ENCODE data around the gene H1-8.

DNA sequence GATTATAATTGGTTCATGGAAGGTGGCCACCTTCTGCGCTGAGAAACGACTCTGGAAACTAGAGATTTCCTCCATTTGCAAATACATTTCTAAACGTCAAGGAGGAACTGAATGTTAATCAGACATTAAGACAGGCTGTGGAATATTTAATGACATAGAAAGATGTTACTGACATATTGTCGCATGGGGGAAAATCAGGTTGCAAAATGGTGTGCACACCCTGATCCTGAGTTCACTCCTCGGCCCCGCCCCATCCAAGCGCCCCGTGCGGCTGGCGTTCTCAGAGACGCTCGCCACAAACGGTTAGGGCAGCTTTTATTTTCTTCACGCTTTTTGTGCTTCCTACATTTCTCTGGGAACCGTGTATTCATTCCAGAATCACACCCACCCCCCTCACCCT is 10.7 kb downstream of the H1-8 start:
- TF ChIP-seq, protein P1, sequence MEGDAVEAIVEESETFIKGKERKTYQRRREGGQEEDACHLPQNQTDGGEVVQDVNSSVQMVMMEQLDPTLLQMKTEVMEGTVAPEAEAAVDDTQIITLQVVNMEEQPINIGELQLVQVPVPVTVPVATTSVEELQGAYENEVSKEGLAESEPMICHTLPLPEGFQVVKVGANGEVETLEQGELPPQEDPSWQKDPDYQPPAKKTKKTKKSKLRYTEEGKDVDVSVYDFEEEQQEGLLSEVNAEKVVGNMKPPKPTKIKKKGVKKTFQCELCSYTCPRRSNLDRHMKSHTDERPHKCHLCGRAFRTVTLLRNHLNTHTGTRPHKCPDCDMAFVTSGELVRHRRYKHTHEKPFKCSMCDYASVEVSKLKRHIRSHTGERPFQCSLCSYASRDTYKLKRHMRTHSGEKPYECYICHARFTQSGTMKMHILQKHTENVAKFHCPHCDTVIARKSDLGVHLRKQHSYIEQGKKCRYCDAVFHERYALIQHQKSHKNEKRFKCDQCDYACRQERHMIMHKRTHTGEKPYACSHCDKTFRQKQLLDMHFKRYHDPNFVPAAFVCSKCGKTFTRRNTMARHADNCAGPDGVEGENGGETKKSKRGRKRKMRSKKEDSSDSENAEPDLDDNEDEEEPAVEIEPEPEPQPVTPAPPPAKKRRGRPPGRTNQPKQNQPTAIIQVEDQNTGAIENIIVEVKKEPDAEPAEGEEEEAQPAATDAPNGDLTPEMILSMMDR (IDR thresholded peaks at IDR 0.05), result no peak
- TF ChIP-seq POLR2A (IDR thresholded peaks at IDR 0.05; ENCODE audit: low read depth), result no peak
